CD4-positive, alpha-beta T cell treated with Interleukin-6 at 100 ng/mL for 8 hours (primary cell): ENCODE results near the gene APBB1.

Source experiments
- DNase-seq: peaks from one replicate; pipeline ENCODE4 v3.0.0-alpha.2; 2020; ENCODE audit warnings: mixed read lengths, low spot score

Gene APBB1

GRCh38 chr11:6351782-6352382 is 67.0 kb downstream of the APBB1 start:
- no peak for DNase-seq

DNA sequence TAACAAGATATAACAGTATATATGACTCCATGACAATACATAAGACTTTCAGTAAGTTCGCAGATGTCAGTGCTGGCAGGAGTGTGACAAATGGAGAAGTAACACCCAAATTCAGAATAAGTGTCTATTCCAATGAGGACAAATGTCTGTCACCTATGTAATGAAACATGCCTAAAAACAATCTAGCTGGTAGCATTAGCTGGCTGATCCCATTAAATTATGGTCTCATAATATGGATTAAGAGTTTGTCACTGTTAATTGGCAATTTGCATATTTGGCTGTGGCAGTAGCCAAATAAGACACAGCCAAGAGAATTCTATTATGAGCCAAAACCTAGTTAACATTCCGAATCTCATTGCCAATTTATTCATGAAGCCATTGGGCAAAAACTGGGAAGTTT is 68.4 kb downstream of the APBB1 start:
- no peak for DNase-seq

DNA sequence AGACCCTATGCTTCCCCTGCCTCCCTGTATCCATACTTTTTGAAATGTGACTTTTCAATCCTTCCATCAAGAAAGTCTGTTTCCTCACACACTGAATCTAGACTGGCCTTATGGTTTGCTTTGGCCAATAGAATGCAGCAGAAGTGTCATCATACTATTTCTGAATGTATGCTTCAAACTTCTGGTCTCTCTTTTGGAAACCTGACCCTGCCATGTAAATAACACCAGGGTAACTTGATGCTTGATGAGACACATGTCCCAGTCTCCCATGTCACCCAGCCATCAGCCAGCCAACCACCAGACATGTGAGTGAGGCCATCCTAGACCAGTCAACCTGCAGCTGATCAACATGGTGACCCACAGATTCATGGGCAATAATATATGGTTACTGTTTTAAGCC is 68.9 kb downstream of the APBB1 start:
- DNase-seq, result no peak

DNA sequence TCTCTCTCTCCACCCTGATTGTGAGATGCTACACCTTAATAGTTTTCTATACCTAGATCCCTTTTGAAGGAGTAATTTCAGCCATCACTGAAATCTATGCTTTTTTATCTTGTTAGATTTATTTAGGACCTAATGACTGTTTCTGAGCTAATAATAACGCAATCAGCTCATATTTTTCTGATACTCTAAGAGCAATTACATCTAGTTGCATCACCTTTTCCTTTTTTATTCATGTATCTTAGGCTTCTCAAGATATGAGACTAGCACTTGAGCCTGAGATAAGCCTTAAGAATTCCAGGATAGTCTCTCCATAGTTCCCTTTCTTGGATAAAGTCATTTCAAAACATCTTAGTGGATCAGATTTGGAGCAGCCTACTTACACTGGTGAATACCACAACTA is 73.5 kb downstream of the APBB1 start:
- DNase-seq, result no peak
